MCF 10A (cell line): ENCODE results near the gene ARPC1B. TPM values are rescaled to one million over a fixed set of nuclear protein-coding genes. Genes with fewer than 3 reads are reported as not detected.
A peak's percentile ranks its signal among the peaks of the same experiment; 100 is the strongest.

Source experiments
- BruUV-seq: library from RNA; stranded (reverse); fragments of 400-500 nt; replicated peaks from 2 replicates; lab custom pipeline; 2021; lab: Mats Ljungman, UMichigan
- CTCF ChIA-PET: fragments of 300-600 bp; sonication (Branson Sonifier 250); formaldehyde crosslinking; extraction: SDS; loops from one replicate; lab custom pipeline; 2021; ENCODE audit warnings: antibody characterized with exemption, inconsistent platforms; lab: Yijun Ruan, JAX
- POLR2A ChIA-PET: fragments of 300-600, 350-650 bp; sonication (Branson Sonifier 250); formaldehyde crosslinking; extraction: SDS; loops from one replicate; lab custom pipeline; 2020; ENCODE audit warnings: antibody characterized with exemption, inconsistent platforms; lab: Yijun Ruan, JAX
- DNase-seq: peaks from one replicate; pipeline ENCODE4 v3.0.0-alpha.2; 2018; ENCODE audit not compliant: unreplicated experiment
- H3K27ac Mint-ChIP-seq: one replicate; pipeline ENCODE4 v1.8.0; 2022; ENCODE audit warnings: mild to moderate bottlenecking, low read depth, mixed read lengths; ENCODE audit not compliant: unreplicated experiment
- H3K27me3 Mint-ChIP-seq: one replicate; pipeline ENCODE4 v1.8.0; 2022; ENCODE audit warnings: mixed read lengths; ENCODE audit not compliant: insufficient read depth, unreplicated experiment
- H3K36me3 Mint-ChIP-seq: one replicate; pipeline ENCODE4 v1.8.0; 2022; ENCODE audit warnings: mild to moderate bottlenecking, moderate library complexity, mixed read lengths; ENCODE audit not compliant: insufficient read depth, unreplicated experiment
- H3K4me1 Mint-ChIP-seq: one replicate; pipeline ENCODE4 v1.8.0; 2022; ENCODE audit warnings: mixed read lengths; ENCODE audit not compliant: insufficient read depth, unreplicated experiment
- H3K4me3 Mint-ChIP-seq: one replicate; pipeline ENCODE4 v1.8.0; 2022; ENCODE audit warnings: mild to moderate bottlenecking, moderate library complexity, mixed read lengths; ENCODE audit not compliant: unreplicated experiment
- H3K9me3 Mint-ChIP-seq: one replicate; pipeline ENCODE4 v1.8.0; 2022; ENCODE audit warnings: mixed read lengths; ENCODE audit not compliant: unreplicated experiment
- CTCF ChIP-seq: fragments of 200-600 bp; IDR thresholded peaks from one replicate; pipeline ENCODE4 v1.8.0; 2022; ENCODE audit warnings: antibody characterized with exemption, mild to moderate bottlenecking; ENCODE audit not compliant: unreplicated experiment
- intact Hi-C: fragments of 100-400 bp; cut with micrococcal nuclease; formaldehyde crosslinking; loops from 2 replicates; pipeline ENCODE4 v1.14.1; 2022
- total RNA-seq: library from RNA; stranded (reverse); gene quantifications from 2 replicates; pipeline ENCODE4 v1.2.3, GENCODE V29; 2022

Gene ARPC1B
- total RNA-seq, 1 experiment from 2014 or later: 174 TPM

GRCh38 chr7:99362801-99363200 is 11.7 kb upstream of the ARPC1B start:
- POLR2A ChIA-PET: interaction anchor here (0.6 to 1.5 kb wide), 3 partner anchors 29 to 151 kb away, joined by 3 to 5 read pairs (median 3); partner anchors contain the start of genes BUD31 and PDAP1
- H3K36me3 Mint-ChIP-seq: peaks cover 88% of the 10 kb centered on the region

GRCh38 chr7:99363286-99363685 is 11.2 kb upstream of the ARPC1B start:
- no peak overlapping the region for H3K4me3 Mint-ChIP-seq
- intact Hi-C loops: no loop called here
- DNase-seq: no peak
- H3K27me3 Mint-ChIP-seq: no peaks in the 10 kb centered on the region
- ChIA-PET POLR2A (interaction anchor here (1.5 kb wide), 1 partner anchor 45 kb away, joined by 5 read pairs; the partner anchor contains the start of genes BUD31 and PDAP1), CTCF (interaction anchor here (2.2 kb wide), 1 partner anchor 11 kb away, joined by 6 read pairs; no protein-coding TSS in a partner anchor)
- peaks cover 85% of the 10 kb centered on the region for H3K36me3 Mint-ChIP-seq
- no TSS peak for BruUV-seq
- TF ChIP-seq CTCF: no peak
- H3K4me1 Mint-ChIP-seq: no peaks in the 10 kb centered on the region
- no peak overlapping the region for H3K27ac Mint-ChIP-seq
- H3K9me3 Mint-ChIP-seq: no peaks in the 10 kb centered on the region

More at GRCh38 chr7:99362801-99363200, 11.7 kb upstream of the ARPC1B start:
- no peak for TF ChIP-seq CTCF
- intact Hi-C loops: no loop called here
- Mint-ChIP-seq H3K4me3 (no peak overlapping the region), H3K27me3 (no peaks in the 10 kb centered on the region), H3K9me3 (no peaks in the 10 kb centered on the region), H3K27ac (no peak overlapping the region), H3K4me1 (no peaks in the 10 kb centered on the region)
- CTCF ChIA-PET: interaction anchor here (0.6 to 2.2 kb wide), 2 partner anchors 10 to 55 kb away, joined by 3 to 6 read pairs; no protein-coding TSS in a partner anchor
- BruUV-seq: no TSS peak
- DNase-seq: no peak

- BruUV-seq: no TSS peak
- H3K4me3 Mint-ChIP-seq: no peak overlapping the region
- intact Hi-C loops: loop anchor here (1.0 kb wide), 1 partner anchor 50 kb away; no protein-coding TSS in a partner anchor
- DNase-seq: peak; percentile 59
- TF ChIP-seq CTCF: peak; percentile 62
- no peaks in the 10 kb centered on the region for H3K9me3 Mint-ChIP-seq
- peaks cover 67% of the 10 kb centered on the region for H3K36me3 Mint-ChIP-seq
- no peaks in the 10 kb centered on the region for H3K27me3 Mint-ChIP-seq
- H3K4me1 Mint-ChIP-seq: peaks cover 5% of the 10 kb centered on the region
- POLR2A ChIA-PET: interaction anchor here (0.7 kb wide), 1 partner anchor 14 kb away, joined by 3 read pairs; no protein-coding TSS in a partner anchor
- CTCF ChIA-PET: interaction anchor here (0.6 to 1.5 kb wide), 19 partner anchors 8 to 488 kb away, joined by 3 to 7 read pairs (median 3); partner anchors contain the start of genes ARPC1A and BUD31
- H3K27ac Mint-ChIP-seq: peak overlapping the region; percentile 79
Observed at GRCh38 chr7:99365318-99366141, 9.0 kb upstream of the ARPC1B start.

- no peak for TF ChIP-seq CTCF
- POLR2A ChIA-PET: interaction anchor here (1.5 kb wide), 1 partner anchor 42 kb away, joined by 3 read pairs; the partner anchor contains the start of genes BUD31 and PDAP1
- DNase-seq: no peak
- BruUV-seq: no TSS peak
- Mint-ChIP-seq H3K4me3 (no peak overlapping the region), H3K27me3 (no peaks in the 10 kb centered on the region), H3K27ac (no peak overlapping the region), H3K36me3 (peaks cover 56% of the 10 kb centered on the region), H3K9me3 (no peaks in the 10 kb centered on the region), H3K4me1 (peaks cover 5% of the 10 kb centered on the region)
- intact Hi-C loops: no loop called here
- CTCF ChIA-PET: interaction anchor here (0.5 kb wide), 1 partner anchor 765 kb away, joined by 3 read pairs; no protein-coding TSS in a partner anchor
Observed at GRCh38 chr7:99366646-99367045, 7.9 kb upstream of the ARPC1B start.
